GM18502 (cell line): ENCODE data around the gene KBTBD2.
"Not testable (repeated sequence)": the region's sequence is repeated elsewhere in the genome, so short reads cannot be mapped to it uniquely, and the experiment has no call there.

Experiments used
- ATAC-seq: cut with Tn5 transposase; IDR thresholded peaks from one replicate; pipeline ENCODE4 v1.9.1; 2021; ENCODE audit warnings: mild to moderate bottlenecking; ENCODE audit not compliant: unreplicated experiment, poor library complexity

Gene KBTBD2

GRCh38 chr7:32858648-32859047 lies 32.9 kb downstream of the KBTBD2 start:
- ATAC-seq: no peak

DNA sequence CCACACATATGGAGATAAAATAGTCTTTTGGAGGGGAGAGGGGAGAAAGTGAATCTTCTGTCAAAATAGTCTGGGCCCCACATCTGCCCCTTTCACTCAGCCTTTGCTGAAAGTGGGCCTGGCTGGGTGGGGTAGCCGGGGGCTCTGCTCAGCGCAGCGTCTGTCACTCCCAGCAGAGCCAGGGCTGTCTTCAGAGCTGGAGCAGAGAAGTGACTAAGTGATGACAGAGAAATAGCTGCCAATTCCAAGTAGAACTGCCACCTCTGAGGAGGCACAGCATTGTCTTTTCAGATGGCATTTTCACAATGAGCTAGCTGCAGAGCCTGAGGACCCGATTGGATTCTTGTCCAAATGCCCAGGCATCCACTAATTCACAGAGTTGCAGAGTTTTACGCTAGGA lies 34.5 kb downstream of the KBTBD2 start:
- ATAC-seq: not testable (repeated sequence)

DNA sequence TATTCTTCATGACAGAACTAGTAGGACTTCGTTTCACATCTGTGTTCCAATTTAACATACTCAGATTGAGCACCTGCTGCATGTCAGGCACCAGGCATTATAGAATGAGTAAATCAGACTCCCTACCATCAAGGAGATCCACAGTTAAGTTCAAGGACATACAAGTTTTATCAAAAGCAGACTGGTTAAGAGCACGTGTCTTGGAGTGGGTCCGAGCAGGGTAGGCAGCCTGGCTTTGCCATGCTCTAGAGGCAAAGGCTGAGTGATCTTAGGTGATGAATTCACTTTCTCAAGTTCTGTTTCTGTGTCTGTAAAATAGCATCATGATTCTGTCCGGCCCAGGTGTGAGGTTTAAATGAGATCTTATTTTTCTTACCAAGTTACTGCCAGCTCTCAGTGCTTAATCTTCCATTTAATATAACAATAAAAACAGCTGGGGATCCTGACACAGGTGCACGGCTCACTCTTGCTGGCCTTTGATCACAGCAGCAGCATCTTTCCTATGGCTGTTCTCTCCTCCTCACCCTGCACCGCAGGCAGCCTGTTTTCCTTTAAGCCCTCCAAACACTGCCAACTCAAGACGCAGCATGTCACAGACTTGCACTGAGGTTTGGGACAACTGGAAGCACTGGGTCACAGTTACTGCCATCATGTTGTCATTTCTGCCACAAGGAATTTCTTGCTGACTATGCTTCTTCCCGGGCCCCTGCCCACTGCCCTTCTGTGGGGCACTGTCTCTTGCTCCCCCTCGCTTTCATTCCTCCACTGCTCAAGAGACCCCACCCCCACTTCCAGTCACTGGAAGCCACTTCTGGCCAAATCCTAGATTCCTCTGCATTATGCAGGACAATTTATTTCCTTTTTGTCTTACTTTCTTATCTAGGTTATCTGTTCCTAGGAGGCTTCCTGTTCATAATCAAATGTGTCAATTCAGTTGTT lies 35.5 kb downstream of the KBTBD2 start:
- ATAC-seq: not testable (repeated sequence)

DNA sequence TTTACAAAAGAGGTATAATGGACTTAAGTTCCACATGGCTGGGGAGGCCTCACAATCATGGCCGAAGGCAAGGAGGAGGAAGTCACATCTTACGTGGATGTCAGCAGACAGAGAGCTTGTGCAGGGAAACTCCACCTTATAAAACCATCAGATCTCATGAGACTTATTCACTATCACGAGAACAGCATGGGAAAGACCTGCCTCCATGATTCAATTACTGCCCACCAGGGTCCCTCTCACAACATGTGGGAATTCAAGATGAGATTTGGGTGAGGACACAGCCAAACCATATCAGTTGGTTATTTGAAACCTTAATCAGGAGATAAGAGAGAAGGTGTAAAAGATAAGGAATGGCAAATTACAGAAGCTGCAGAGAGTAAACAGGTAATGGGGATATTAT lies 40.9 kb downstream of the KBTBD2 start:
- not testable (repeated sequence) for ATAC-seq

DNA sequence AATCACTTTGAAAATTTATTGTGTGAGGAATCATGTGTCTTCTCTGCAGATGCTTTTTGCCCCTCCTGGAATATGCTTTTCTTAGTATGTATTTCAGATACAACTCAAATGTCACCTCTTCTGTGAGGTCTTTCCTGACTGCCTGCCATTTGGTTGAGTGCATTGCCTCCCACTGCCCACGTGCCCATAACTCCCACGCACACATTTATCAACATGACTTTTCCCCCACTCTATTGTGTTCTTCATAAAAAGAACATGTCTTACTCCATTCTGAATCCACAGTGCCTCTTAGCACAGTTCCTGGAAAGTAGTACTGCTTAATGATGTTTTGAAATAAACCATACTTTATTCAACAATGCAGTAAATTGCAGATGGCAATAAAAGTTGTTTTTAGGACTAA lies 42.9 kb downstream of the KBTBD2 start:
- not testable (repeated sequence) for ATAC-seq

GRCh38 chr7:32846630-32847225 lies 44.8 kb downstream of the KBTBD2 start:
- ATAC-seq: peak; percentile 100

DNA sequence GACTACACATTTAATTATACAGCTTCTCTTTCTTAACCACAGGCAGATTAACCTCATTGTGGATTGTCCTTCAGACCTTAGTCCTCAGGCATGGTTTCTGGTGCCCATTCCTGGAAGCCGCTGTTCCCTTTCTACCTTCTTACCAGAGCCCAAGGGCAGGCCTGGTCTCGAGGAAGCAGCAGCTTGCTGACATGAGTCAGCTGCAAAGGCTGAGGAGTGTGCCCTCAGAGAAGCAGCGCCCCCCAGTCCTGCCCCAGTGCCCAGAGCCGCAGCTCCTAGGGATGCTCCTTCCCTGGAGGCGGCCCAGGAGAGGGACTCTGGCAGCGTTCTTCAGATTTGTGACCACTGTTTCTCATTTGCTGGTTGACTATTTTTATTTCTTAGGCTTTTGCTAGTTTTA lies 46.8 kb downstream of the KBTBD2 start:
- ATAC-seq: not testable (repeated sequence)

DNA sequence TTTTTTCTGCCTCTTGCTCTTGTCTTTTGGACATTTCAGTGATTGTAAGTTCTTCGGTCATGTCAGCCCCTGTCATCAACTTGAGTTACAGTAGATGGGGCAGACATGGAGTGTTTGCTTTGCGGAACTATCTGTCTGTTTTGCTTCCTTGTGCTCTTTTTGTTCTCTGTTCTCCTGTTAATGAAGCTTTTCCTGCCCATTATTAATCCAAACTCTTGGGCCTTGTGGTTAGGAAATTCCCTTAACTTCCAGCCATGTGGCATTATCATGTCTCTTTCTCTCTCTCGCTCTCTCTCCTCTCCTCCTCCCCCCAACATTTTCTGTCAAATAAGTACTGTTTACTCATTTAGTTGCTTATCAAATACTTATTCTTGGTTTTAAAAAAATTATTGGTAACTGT lies 47.8 kb downstream of the KBTBD2 start:
- ATAC-seq: not testable (repeated sequence)

- not testable (repeated sequence) for ATAC-seq
These were observed 51.7 kb downstream of the KBTBD2 start for GRCh38 chr7:32839846-32840245.

DNA sequence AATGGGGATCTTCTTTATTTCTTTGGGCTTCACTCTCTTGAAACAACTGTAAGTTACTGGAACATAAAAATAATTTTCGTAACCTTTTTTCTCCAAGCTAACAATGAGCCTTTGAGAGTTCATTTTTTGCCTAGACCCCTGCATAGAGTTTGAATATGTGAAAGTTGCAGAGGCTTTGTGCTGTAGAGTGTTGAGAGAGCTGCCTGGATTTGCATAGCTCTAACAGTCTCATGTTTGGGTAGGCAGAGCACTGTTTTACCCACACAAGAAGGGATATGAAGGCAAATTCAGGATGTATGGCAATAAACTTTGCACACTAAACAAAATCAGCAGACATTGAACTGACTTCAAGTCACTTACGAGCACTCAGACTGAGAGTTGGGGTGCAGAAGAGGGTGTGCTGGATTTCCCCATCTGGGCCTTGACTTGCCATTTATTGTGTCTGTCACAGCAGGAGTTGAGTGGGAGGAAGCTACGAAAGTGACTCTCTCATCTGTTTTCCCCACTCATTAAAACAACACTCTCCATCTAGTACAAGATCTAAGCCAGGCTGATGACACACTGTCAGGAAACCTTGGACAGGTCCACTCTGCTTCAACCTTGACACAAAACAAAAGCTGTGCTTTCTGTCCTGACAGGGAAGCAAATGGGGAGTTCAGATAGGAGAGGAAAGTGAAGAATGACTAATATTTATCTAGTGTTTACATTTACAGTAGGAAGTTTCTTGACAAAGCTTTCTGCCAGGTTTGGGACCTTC lies 62.4 kb downstream of the KBTBD2 start:
- ATAC-seq: peak; percentile 81
